Kidney (tissue), 14 donors: ENCODE measurements around the gene PCDHB11. TPM values are rescaled to one million over a fixed set of nuclear protein-coding genes. Genes with fewer than 3 reads are reported as not detected.
"Not testable (repeated sequence)": the region's sequence is repeated elsewhere in the genome, so short reads cannot be mapped to it uniquely, and the experiment has no call there.

Experiments used
- DNase-seq, 5 donors: peaks; one replicate each; pipeline ENCODE4 v3.0.0-alpha.2; 2013 to 2020
- FAIRE-seq: peaks from 2 replicates; lab custom pipeline; 2012; peaks lifted over from hg19 to GRCh38; lab: Jason Lieb, UNC
- H3K27ac ChIP-seq, 2 donors: one replicate each; pipeline ENCODE4 v1.7.0; 2013; ENCODE audit warnings: low read depth in 2 of 2, low read length in 2 of 2, inconsistent platforms in 1 of 2
- H3K27me3 ChIP-seq: one replicate; pipeline ENCODE4 v1.7.1; 2013; ENCODE audit warnings: low read length, inconsistent platforms; ENCODE audit not compliant: control insufficient read depth, insufficient read depth
- H3K36me3 ChIP-seq, 3 donors: one replicate each; pipeline versions ENCODE4 v1.7.0 to v1.7.1; 2013; ENCODE audit warnings: low read length in 3 of 3, control low read depth in 1 of 3, inconsistent platforms in 1 of 3; ENCODE audit not compliant: insufficient read depth in 3 of 3, control insufficient read depth in 2 of 3
- H3K4me1 ChIP-seq, 3 donors: one replicate each; pipeline versions ENCODE4 v1.7.0 to v1.7.1; 2013; ENCODE audit warnings: low read length in 3 of 3, inconsistent platforms in 1 of 3, low read depth in 1 of 3; ENCODE audit not compliant: control insufficient read depth in 2 of 3, insufficient read depth in 2 of 3
- H3K4me3 ChIP-seq, 3 donors: one replicate each; pipeline versions ENCODE4 v1.7.0 to v1.8.1; 2013; ENCODE audit warnings: low read length in 3 of 3, control low read depth in 1 of 3, inconsistent platforms in 1 of 3
- H3K9ac ChIP-seq, 3 donors: one replicate each; pipeline versions ENCODE4 v1.7.0 to v1.7.1; 2013; ENCODE audit warnings: low read length in 3 of 3, control low read depth in 1 of 3, inconsistent platforms in 1 of 3
- H3K9me3 ChIP-seq, 3 donors: one replicate each; pipeline versions ENCODE4 v1.7.0 to v1.7.1; 2013; ENCODE audit warnings: low read length in 3 of 3, control low read depth in 1 of 3, inconsistent platforms in 1 of 3; ENCODE audit not compliant: control insufficient read depth in 2 of 3, insufficient read depth in 1 of 3
- CTCF ChIP-seq: IDR thresholded peaks from 3 replicates; pipeline ENCODE4 v1.5.1; 2012; ENCODE audit warnings: mild to moderate bottlenecking, moderate library complexity, borderline replicate concordance; ENCODE audit not compliant: insufficient read depth; ENCODE audit errors: extremely low read depth
- intact Hi-C: fragments of 100-400 bp; cut with DNase I; formaldehyde crosslinking; loops from one replicate; pipeline ENCODE4 v1.11.1; 2022
- polyA plus RNA-seq: library from polyadenylated mRNA; stranded (reverse); fragments of 350-450 nt; fragmentation: Illumina TruSeq; extraction: RNeasy Lipid Tissue Mini Kit (QIAGEN cat#74804); gene quantifications from one replicate; pipeline ENCODE4 v1.2.3, GENCODE V29; 2014; ENCODE audit warnings: low read depth, low replicate concordance; ENCODE audit not compliant: insufficient read depth
- total RNA-seq: library from RNA; stranded (reverse); fragmentation: NEBNext Ultra II Directional; extraction: Animal tissue kit (Norgen Biotek cat#: 25700); gene quantifications from one replicate; pipeline ENCODE4 v1.2.1, GENCODE V29; 2021
- donor health status: control.
- donor health status: control.
- donor health status: control.
- donor health status: control.
- donor health status: control.
- donor health status: DM: yes; HTN: yes; CAD: no.
- donor health status: Normal renal cell carcinoma (clear cell type).

Gene PCDHB11
- total and polyA plus RNA-seq, 2 donors from 2014 or later = 0.47 to 4.3 TPM

GRCh38 chr5:141155540-141156374 lies 43.7 kb upstream of the PCDHB11 start:
- intact Hi-C loops = no loop called here
- DNase-seq = no peak
- Histone ChIP-seq H3K36me3 (no peaks in the 10 kb centered on the region), H3K27me3 (no peaks in the 10 kb centered on the region), H3K9ac (no peak overlapping the region), H3K27ac (no peak overlapping the region), H3K4me1 (no peaks in the 10 kb centered on the region), H3K4me3 (no peak overlapping the region), H3K9me3 (peaks cover 2 to 27% (median 10%) of the 10 kb centered on the region in 3 donors)
- no peak for TF ChIP-seq CTCF
- no peak for FAIRE-seq

- H3K4me3 ChIP-seq, H3K27ac ChIP-seq, H3K27me3 ChIP-seq, H3K4me1 ChIP-seq, H3K36me3 ChIP-seq, intact Hi-C loops, FAIRE-seq, DNase-seq, H3K9ac ChIP-seq: not testable (repeated sequence)
- H3K9me3 ChIP-seq = peaks cover 2 to 20% (median 10%) of the 10 kb centered on the region in 3 donors
Observed at GRCh38 chr5:141157356-141157755, 42.1 kb upstream of the PCDHB11 start.

GRCh38 chr5:141157901-141158300 lies 41.5 kb upstream of the PCDHB11 start:
- peaks cover 2 to 20% (median 10%) of the 10 kb centered on the region in 3 donors for H3K9me3 ChIP-seq
- H3K36me3 ChIP-seq, H3K27ac ChIP-seq, H3K4me3 ChIP-seq, DNase-seq, intact Hi-C loops, H3K4me1 ChIP-seq, H3K9ac ChIP-seq, FAIRE-seq, H3K27me3 ChIP-seq: not testable (repeated sequence)

GRCh38 chr5:141172381-141173204 lies 26.8 kb upstream of the PCDHB11 start, which contains the start of gene PCDHB7:
Gene PCDHB7 (plus strand): TSS chr5:141172644. CDS start chr5:141172836, 192 bp downstream.
- no peak for FAIRE-seq
- peak within 1 kb of the TSS; percentile 40 to 55 (median 40) for H3K4me3 ChIP-seq

GRCh38 chr5:141174291-141175104 lies 24.9 kb upstream of the PCDHB11 start:
- peaks cover 2 to 25% (median 18%) of the 10 kb centered on the region in 3 donors for H3K9me3 ChIP-seq
- H3K9ac ChIP-seq, H3K36me3 ChIP-seq, H3K27me3 ChIP-seq, H3K4me1 ChIP-seq, FAIRE-seq, H3K4me3 ChIP-seq, H3K27ac ChIP-seq, DNase-seq, intact Hi-C loops: not testable (repeated sequence)

More at GRCh38 chr5:141172381-141173204, 26.8 kb upstream of the PCDHB11 start, which contains the start of gene PCDHB7:
- peak; percentile 34 for TF ChIP-seq CTCF
- Histone ChIP-seq H3K27me3 (peaks cover 2% of the 10 kb centered on the region), H3K9me3 (peaks cover 2 to 18% (median 12%) of the 10 kb centered on the region in 3 donors), H3K4me1 (no peaks in the 10 kb centered on the region), H3K9ac (peak within 1 kb of the TSS in 1 of 3 donors; percentile 27), H3K36me3 (no peaks in the 10 kb centered on the region), H3K27ac (no peak within 1 kb of the TSS)
- peak in 3 of 5 donors; percentile 22 to 82 (median 57) for DNase-seq
- intact Hi-C loops = no loop called here
